HG02938 (cell line): ENCODE results near the gene TRIM39.

ENCODE experiments used
- ATAC-seq: cut with Tn5 transposase; IDR thresholded peaks from one replicate; pipeline ENCODE4 v1.9.1; 2021; ENCODE audit warnings: mild to moderate bottlenecking, moderate library complexity; ENCODE audit not compliant: unreplicated experiment

TRIM39 gene

GRCh38 chr6:30325873-30326525 lies 728 bp upstream of the TRIM39 start:
- peak; percentile 55 for ATAC-seq

GRCh38 chr6:30327232-30327746 lies 562 bp downstream of the TRIM39 start:
- ATAC-seq: no peak

GRCh38 chr6:30328397-30328796 lies 1.7 kb downstream of the TRIM39 start:
- no peak for ATAC-seq

GRCh38 chr6:30329331-30329730 lies 2.6 kb downstream of the TRIM39 start:
- no peak for ATAC-seq

- no peak for ATAC-seq
Observed at GRCh38 chr6:30331981-30332380, 5.3 kb downstream of the TRIM39 start.

- no peak for ATAC-seq
Observed at GRCh38 chr6:30334075-30334783, 7.5 kb downstream of the TRIM39 start.

GRCh38 chr6:30340589-30341054 lies 13.9 kb downstream of the TRIM39 start:
- no peak for ATAC-seq

GRCh38 chr6:30341218-30341617 lies 14.5 kb downstream of the TRIM39 start:
- ATAC-seq: no peak

GRCh38 chr6:30341728-30342127 lies 15.0 kb downstream of the TRIM39 start:
- no peak for ATAC-seq

- ATAC-seq: no peak
Observed at GRCh38 chr6:30344191-30344867, 17.6 kb downstream of the TRIM39 start.

GRCh38 chr6:30344868-30345671 lies 18.3 kb downstream of the TRIM39 start, which contains the start of gene RPP21:
TSS of gene RPP21 (plus strand) at chr6:30345156. CDS start at chr6:30345172, 16 bp downstream.
- peak; percentile 80 for ATAC-seq

- ATAC-seq: no peak
Observed at GRCh38 chr6:30345852-30346251, 19.1 kb downstream of the TRIM39 start.

- no peak for ATAC-seq
Observed at GRCh38 chr6:30348957-30349356, 22.2 kb downstream of the TRIM39 start.

- no peak for ATAC-seq
Observed at GRCh38 chr6:30349421-30350177, 22.9 kb downstream of the TRIM39 start.

- ATAC-seq: no peak
Observed at GRCh38 chr6:30350524-30350923, 23.8 kb downstream of the TRIM39 start.

GRCh38 chr6:30352550-30352949 lies 25.8 kb downstream of the TRIM39 start:
- no peak for ATAC-seq

GRCh38 chr6:30355281-30355680 lies 28.6 kb downstream of the TRIM39 start:
- ATAC-seq: no peak

- ATAC-seq: no peak
Observed at GRCh38 chr6:30356536-30356935, 29.8 kb downstream of the TRIM39 start.

- ATAC-seq: no peak
Observed at GRCh38 chr6:30357678-30358540, 31.2 kb downstream of the TRIM39 start.
